A673 (cell line): ENCODE results near the gene SUSD4. TPM values are rescaled to one million over a fixed set of nuclear protein-coding genes. Genes with fewer than 3 reads are reported as not detected.

Experiments used
- BruUV-seq: library from RNA; stranded (reverse); fragments of 400-500 nt; replicated peaks from 2 replicates; lab custom pipeline; 2021; lab: Mats Ljungman, UMichigan
- CTCF ChIA-PET: fragments of 300-600 bp; sonication (Branson Sonifier 250); formaldehyde crosslinking; loops from one replicate; lab custom pipeline; 2022; ENCODE audit warnings: antibody characterized with exemption; lab: Charles Lee
- POLR2A ChIA-PET: fragments of 300-600 bp; sonication (Branson Sonifier 250); formaldehyde crosslinking; loops from one replicate; lab custom pipeline; 2022; ENCODE audit warnings: antibody characterized with exemption; ENCODE audit not compliant: low non-redundant PET; lab: Charles Lee
- DNase-seq: peaks from one replicate; pipeline ENCODE4 v3.0.0-alpha.2; 2015; ENCODE audit warnings: low spot score
- H3K27ac ChIP-seq: fragments of 200-600 bp; sonication (generic); 2 replicates; pipeline ENCODE4 v1.5.1; 2016; ENCODE audit warnings: mixed run types, low read depth, mild to moderate bottlenecking, mixed read lengths, antibody characterized with exemption, low read length; ENCODE audit not compliant: poor library complexity, severe bottlenecking
- H3K27me3 ChIP-seq: fragments of 200-600 bp; sonication (generic); replicated peaks from 2 replicates; pipeline ENCODE4 v1.6.1; 2017; ENCODE audit warnings: mixed run types, low read depth, mild to moderate bottlenecking, mixed read lengths, antibody characterized with exemption, low read length; ENCODE audit not compliant: insufficient read depth, poor library complexity
- H3K36me3 ChIP-seq: fragments of 200-600 bp; sonication (generic); 2 replicates; pipeline ENCODE4 v1.6.1; 2016; ENCODE audit warnings: mixed run types, mild to moderate bottlenecking, mixed read lengths, antibody characterized with exemption, low read length; ENCODE audit not compliant: insufficient read depth, poor library complexity, severe bottlenecking
- H3K4me1 ChIP-seq: fragments of 200-600 bp; sonication (generic); 2 replicates; pipeline ENCODE4 v1.6.1; 2017; ENCODE audit warnings: mixed run types, mild to moderate bottlenecking, mixed read lengths, antibody characterized with exemption, low read length; ENCODE audit not compliant: insufficient read depth, poor library complexity, severe bottlenecking
- H3K4me3 ChIP-seq: fragments of 200-600 bp; sonication (generic); 2 replicates; pipeline ENCODE4 v1.5.1; 2016; ENCODE audit warnings: low read depth, mixed run types, mild to moderate bottlenecking, mixed read lengths, low read length; ENCODE audit not compliant: poor library complexity, severe bottlenecking
- H3K9me3 ChIP-seq: fragments of 200-600 bp; sonication (generic); 2 replicates; pipeline ENCODE4 v1.6.1; 2016; ENCODE audit warnings: mixed run types, low read depth, mild to moderate bottlenecking, mixed read lengths, antibody characterized with exemption, low read length; ENCODE audit not compliant: poor library complexity, severe bottlenecking
- EZH2 ChIP-seq: fragments of 200-600 bp; sonication (generic); IDR thresholded peaks from 2 replicates; pipeline ENCODE4 v1.6.1; 2017; ENCODE audit warnings: borderline replicate concordance, low read depth, mild to moderate bottlenecking, mixed read lengths, antibody characterized with exemption, low read length; ENCODE audit not compliant: poor library complexity, severe bottlenecking
- intact Hi-C: fragments of 100-400 bp; cut with micrococcal nuclease; formaldehyde crosslinking; loops from one replicate; pipeline ENCODE4 v1.10.0; 2022; ENCODE audit not compliant: unreplicated experiment
- total RNA-seq: library from RNA; stranded (reverse); gene quantifications from 2 replicates; pipeline ENCODE4 v1.2.3, GENCODE V29; 2021
- TF ChIP-seq, protein P1 (sequence below): fragments of 300-800, 200-600 bp; sonication (generic); conservative IDR thresholded peaks from 2 replicates; pipeline ENCODE4 v1.5.1; 2017; ENCODE audit warnings: low read depth, mild to moderate bottlenecking, antibody characterized with exemption, low read length, moderate library complexity, mixed read lengths

Gene SUSD4
- total RNA-seq, 1 experiment from 2014 or later = not detected

DNA sequence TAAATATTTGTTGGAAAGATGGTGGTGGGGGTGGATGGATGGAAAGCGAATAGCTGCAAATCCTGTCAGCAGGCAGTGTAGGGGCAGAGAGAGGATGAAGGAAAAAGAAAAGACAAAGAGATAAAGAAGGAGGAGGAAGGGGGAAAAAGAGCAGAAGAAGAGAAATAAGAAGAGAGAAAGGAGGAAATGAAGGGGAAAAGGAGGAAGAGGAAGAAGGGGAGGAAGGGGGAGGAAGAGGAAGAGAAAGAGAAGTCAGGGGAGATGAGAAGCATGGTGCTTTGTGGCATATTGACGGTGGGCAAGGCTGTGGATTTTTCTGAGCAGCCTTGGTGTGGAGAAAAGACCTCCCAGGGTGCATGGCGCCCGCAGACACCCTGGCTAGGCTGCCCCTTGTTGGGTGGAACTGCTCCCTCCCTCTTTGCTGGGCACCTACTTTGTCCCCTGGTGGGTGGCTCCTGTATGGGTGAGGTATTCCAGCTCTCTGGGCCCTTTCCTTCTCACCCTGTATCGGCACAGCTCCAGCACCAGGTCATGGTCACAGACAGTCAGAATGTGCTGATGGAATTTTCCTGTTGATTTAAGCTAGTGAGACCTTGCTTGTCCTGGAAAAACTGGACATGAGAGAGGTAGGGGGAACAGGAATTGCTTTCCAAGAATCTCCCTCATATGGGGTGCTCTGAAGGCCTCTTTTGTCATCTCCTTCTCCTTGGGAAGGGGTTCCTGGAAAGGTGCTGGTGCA is 175.2 kb downstream of the SUSD4 start:
- Histone ChIP-seq H3K4me3 (no peak overlapping the region), H3K27me3 (no peaks in the 10 kb centered on the region), H3K27ac (no peak overlapping the region), H3K4me1 (no peaks in the 10 kb centered on the region), H3K36me3 (no peaks in the 10 kb centered on the region), H3K9me3 (no peaks in the 10 kb centered on the region)
- BruUV-seq = no TSS peak
- ChIA-PET POLR2A (no interaction called here), CTCF (no interaction called here)
- intact Hi-C loops = no loop called here
- DNase-seq = no peak
- no peak for TF ChIP-seq EZH2
- TF ChIP-seq, protein P1, sequence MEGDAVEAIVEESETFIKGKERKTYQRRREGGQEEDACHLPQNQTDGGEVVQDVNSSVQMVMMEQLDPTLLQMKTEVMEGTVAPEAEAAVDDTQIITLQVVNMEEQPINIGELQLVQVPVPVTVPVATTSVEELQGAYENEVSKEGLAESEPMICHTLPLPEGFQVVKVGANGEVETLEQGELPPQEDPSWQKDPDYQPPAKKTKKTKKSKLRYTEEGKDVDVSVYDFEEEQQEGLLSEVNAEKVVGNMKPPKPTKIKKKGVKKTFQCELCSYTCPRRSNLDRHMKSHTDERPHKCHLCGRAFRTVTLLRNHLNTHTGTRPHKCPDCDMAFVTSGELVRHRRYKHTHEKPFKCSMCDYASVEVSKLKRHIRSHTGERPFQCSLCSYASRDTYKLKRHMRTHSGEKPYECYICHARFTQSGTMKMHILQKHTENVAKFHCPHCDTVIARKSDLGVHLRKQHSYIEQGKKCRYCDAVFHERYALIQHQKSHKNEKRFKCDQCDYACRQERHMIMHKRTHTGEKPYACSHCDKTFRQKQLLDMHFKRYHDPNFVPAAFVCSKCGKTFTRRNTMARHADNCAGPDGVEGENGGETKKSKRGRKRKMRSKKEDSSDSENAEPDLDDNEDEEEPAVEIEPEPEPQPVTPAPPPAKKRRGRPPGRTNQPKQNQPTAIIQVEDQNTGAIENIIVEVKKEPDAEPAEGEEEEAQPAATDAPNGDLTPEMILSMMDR = no peak

- H3K27me3 ChIP-seq = no peaks in the 10 kb centered on the region
- TF ChIP-seq, protein P1 = no peak
- BruUV-seq = no TSS peak
- H3K4me1 ChIP-seq = no peaks in the 10 kb centered on the region
- intact Hi-C loops = no loop called here
- CTCF ChIA-PET = no interaction called here
- no peak for DNase-seq
- no peaks in the 10 kb centered on the region for H3K36me3 ChIP-seq
- no peak overlapping the region for H3K27ac ChIP-seq
- H3K9me3 ChIP-seq = no peaks in the 10 kb centered on the region
- no peak overlapping the region for H3K4me3 ChIP-seq
- POLR2A ChIA-PET = no interaction called here
These were observed 177.2 kb downstream of the SUSD4 start for GRCh38 chr1:223186800-223187199.

- intact Hi-C loops = no loop called here
- TF ChIP-seq EZH2 = no peak
- TF ChIP-seq, protein P1 = no peak
- Histone ChIP-seq H3K36me3 (no peaks in the 10 kb centered on the region), H3K4me3 (no peak overlapping the region), H3K27ac (no peak overlapping the region), H3K9me3 (no peaks in the 10 kb centered on the region), H3K27me3 (no peaks in the 10 kb centered on the region), H3K4me1 (peaks cover 8% of the 10 kb centered on the region)
- no peak for DNase-seq
- BruUV-seq = no TSS peak
- ChIA-PET CTCF (no interaction called here), POLR2A (no interaction called here)
These were observed 180.6 kb downstream of the SUSD4 start for GRCh38 chr1:223183268-223183862.
